ENCODE results near the gene TMEM238.

The TMEM238 gene

DNA sequence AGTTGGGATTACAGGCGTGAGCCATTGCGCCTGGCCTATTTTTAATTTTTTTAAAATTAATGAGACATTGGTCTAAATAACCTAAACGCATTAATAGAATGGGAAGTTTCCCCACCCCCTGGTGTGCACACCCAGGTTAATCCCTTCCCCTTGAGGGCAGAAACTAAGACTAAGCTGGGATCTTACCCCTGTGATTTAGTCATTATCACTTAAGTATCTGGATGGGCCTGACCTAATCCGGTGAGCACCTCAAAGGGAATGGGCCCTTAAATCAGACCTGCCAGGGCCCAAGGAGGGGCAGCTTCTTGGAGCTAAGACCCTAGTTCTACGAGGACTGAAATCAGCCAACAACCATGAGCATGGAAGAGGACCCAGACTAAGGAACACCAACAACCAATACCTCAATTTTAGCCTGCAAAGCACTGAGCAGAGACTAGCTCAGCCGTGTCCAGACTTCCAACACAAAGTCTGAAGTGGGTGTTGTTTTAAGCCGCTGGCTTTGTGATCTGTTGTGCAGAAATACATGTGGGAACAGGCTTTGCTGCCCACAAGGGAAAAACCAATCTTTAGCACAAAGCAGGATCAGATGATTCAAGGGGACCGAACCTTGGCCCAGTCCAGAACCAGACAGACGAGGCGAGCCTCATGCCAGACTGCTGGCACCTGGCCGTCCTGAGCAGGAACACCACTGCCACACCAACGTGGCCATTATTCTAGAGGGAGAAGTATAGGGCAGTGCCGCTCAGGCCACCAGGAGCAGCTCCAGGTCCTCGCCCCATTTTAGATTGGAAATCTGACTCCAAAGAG, 16.4 kb upstream of the TMEM238 start:
- no peak for DNase-seq

DNA sequence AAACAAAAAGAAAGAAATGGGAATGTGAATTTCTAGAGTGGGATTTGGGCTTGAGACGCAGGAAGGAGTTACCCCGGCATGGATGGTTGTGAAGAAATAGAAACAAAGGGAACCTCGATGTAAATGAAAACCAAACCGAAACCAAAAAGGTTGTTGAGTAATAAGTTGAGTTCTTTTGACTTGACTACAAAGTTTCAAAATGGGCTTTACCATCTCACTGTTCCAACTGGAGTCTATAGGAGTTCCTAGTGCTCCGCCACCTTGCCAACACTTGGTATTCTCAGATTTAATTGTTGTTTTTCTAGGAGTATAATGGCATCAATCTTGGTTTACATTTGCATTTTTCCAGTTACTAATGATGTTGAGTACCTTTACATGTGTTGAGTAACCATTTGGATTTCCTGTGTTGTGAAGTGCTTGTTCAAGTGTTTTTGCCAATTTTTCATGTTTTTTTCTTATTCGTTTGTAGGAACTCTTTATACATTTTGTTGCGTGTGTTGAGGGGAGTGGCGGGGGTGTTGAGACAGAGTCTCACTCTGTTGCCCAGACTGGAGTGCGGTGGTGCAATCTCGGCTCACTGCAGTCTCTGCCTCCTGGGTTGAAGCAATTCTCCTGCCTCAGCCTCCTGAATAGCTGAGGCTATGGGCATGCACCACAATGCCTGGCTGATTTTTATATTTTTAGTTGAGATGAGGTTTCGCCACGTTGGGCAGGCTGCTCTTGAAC, 14.3 kb upstream of the TMEM238 start:
- DNase-seq: no peak

DNA sequence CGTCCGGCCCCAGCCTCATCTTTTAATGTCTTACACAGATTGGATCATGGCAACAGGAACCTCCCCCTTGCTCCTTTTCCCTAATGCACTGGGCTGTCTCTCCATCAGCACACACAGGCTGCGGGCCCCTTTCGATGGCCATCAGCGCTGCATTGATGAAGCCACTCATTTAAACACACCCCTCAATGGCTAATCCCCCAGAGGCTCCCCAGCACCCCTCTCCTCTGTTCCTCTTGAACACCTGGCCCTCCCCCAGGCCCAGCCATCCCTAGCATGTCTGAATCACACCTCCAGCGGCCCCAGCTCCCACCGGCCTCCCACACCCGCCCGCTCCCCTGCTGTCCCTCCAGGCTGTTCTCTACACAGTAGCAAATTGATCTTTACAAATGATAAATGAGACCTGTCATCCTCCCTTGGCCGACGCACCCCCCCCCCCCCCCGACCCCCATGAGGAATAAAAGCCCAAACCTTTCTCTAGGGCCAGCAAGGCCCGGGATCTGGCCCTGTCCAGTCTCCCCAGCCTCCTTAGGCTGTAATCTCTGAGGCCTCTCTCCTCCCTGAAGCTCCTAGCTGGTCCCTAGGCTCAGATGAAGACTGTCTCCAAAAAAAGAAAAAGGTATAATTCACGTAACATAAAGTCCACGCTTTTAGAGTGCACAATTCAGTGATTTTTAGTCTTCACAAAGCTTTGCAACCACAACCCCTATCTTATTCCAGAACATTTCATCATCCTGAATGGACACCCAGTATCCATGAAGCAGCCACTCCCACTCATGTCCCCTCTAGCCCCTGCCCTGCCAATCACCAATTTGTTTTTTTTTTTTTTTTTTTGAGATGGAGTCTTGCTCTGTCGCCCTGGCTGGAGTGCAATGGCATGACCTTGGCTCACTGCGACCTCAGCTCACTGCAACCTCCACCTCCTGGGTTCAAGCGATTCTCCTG, 9.0 kb upstream of the TMEM238 start:
- DNase-seq: no peak

DNA sequence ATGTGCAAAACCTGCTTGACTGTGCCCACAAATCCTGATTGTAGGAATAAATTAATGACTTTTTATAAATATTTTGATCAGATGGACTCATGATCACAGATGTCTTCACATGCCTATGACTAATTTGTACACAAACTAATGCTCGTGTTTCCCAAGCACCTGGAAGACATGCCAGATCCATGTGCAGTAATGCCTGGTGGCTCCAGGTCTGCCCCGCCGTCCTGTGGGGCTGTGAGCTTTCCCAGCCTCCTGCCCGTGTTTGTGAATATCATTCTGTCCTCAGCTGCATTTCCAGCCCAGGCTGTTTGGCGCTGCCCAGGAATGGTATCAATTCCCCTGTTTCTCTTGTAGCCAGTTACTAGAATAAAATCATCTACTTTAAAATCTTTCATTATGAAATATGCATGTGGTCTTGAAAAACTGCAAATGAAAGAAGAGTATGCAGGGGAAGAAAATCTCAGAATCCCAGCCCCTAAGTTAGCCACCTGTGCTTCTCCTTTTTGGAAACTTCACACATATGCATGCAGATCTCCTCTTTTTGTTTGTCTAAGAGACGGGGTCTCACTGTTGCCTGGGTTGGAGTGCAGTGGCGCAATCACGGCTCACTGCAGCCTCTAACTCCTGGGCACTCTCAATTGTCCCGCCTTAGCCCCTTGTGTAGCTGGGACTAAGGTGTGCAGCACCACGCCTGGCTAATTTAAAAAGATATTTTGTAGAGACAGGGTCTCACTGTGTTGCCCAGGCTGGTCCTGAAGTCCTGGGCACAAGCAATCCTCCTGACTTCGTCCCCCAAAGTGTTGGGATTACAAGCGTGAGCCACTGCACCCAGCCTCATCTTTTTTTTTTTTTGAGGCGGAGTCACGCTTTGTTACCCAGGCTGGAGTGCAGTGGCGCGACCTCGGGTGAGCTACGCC, 7.9 kb upstream of the TMEM238 start:
- no peak for DNase-seq

DNA sequence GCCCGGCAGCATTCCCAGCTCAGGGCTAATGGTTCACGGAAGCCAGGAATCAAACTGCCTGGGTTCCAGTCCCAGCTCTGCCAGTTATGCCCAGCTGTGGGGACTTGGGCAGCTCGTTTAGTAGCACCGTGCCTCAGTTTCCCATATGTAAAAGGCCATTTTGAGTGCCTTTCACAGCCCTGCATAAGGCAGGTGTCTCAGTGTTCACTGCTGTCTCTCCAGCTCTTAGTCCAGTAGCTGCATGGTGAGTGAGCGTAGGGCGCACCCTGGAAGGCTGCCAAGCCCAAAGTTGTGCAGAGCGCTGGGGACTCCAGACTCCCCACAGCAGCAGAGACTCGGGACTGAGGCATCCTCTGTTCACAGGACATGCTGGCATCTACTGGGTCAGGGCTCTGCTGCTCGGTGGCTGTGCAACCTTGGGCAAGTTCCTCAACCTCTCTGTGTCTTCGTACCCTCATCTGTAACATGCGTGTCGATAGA, 7.1 kb upstream of the TMEM238 start:
- DNase-seq: no peak

DNA sequence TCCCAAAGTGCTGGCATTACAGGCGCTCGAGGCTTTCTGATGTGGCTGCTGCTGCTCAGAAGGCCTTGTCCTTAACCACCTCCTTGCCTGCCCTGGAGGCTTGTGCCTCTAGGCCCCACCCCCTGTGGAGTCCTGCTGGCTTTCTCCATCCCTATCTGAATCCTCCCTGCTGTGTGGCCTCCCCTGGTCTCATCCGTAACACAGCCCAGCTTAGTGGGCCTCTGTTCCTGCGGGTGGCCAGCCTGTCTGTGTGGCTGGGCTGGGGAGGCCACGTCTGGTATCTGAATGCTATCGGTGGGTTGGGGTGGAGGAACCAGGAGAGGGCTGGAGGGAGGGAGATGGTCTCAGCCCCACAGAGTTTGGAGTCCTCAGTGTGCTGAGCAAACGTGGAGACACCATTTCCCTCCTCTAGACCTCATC, 6.4 kb upstream of the TMEM238 start:
- DNase-seq: no peak

DNA sequence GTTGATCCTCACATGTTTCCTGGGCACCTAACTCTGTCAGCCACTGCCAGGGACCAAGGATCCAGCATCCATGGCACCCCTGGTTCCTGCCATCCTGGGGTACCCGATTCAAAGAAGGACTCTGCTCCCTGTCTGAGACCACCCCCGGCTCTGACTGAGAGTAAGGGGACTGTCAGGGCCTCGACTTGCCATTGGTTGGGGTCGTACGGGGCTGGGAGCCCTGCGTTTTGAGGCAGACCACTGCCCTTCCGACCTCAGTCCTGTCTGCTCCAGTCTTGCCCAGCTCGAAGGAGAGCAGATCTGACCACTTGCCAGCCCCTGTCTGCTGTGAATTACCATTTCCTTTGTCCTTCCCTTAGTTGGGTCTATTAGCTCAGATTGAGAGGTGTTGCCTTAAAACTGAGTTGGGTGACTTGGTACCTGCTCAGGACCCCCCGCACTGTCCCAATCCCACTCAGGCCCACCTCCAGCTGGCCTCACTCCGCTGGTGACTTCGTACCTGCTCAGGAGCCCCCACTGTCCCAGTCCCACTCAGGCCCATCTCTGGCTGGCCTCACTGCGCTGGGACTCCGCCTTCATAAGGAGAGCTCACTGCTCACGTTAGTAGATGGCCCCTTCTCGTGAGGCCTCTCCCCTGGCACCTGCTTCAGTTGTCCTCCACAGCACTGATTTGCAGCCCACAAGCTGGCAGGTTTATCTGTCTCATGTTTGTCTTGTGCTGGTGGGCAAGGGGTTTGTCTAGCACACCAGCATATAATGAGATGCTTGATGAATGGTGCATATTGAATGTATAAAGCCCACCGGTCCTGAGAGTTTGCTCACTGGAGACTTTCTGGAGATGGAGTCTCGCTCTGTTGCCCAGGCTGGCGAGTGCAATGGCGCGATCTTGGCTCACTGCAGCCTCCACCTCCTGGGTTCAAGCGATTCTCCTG, 5.6 kb upstream of the TMEM238 start:
- DNase-seq: no peak

DNA sequence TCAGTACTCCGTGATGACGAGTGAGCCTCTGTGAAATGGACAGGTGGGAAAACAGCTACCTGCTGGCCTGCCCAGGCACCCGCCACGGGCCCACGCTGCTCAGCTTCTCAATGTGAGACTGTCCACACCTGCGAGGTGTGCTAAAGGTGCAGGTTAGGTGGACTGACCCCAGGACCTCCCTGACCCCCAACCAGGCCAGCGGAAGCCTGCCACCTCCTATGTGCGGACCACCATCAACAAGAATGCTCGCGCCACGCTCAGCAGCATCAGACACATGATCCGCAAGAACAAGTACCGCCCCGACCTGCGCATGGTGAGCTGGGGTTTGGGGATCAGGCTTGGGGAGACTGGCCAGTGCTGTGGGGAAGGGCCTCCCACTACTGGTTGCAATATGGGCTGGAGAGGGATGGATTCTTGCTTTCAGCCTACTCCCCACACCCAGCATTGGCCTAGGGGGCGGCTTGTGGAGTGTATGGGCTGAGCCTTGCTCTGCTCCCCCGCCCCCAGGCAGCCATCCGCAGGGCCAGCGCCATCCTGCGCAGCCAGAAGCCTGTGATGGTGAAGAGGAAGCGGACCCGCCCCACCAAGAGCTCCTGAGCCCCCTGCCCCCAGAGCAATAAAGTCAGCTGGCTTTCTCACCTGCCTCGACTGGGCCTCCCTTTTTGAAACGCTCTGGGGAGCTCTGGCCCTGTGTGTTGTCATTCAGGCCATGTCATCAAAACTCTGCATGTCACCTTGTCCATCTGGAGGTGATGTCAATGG, 3.8 kb upstream of the TMEM238 start:
- DNase-seq: no peak

DNA sequence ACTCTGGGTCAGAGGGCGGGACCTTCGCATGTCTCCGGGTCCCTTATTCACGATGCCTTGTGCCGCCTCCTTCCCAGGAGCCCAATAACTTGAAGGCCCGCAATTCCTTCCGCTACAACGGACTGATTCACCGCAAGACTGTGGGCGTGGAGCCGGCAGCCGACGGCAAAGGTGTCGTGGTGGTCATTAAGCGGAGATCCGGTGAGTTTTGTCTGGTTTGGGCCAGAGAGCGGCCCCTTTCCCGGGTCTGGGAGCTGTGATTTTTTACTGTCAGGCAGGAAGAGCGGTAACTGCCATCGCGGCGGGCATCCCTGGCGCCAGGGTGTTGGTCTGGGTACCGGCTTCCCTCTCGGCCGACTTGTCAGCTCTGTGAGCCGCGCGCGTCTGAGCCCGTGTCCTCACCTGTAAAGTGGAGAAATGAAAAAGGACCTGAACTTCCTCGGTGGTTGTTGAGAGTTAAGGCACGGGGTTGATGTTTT, 2.4 kb upstream of the TMEM238 start:
- DNase-seq: peak; percentile 26

DNA sequence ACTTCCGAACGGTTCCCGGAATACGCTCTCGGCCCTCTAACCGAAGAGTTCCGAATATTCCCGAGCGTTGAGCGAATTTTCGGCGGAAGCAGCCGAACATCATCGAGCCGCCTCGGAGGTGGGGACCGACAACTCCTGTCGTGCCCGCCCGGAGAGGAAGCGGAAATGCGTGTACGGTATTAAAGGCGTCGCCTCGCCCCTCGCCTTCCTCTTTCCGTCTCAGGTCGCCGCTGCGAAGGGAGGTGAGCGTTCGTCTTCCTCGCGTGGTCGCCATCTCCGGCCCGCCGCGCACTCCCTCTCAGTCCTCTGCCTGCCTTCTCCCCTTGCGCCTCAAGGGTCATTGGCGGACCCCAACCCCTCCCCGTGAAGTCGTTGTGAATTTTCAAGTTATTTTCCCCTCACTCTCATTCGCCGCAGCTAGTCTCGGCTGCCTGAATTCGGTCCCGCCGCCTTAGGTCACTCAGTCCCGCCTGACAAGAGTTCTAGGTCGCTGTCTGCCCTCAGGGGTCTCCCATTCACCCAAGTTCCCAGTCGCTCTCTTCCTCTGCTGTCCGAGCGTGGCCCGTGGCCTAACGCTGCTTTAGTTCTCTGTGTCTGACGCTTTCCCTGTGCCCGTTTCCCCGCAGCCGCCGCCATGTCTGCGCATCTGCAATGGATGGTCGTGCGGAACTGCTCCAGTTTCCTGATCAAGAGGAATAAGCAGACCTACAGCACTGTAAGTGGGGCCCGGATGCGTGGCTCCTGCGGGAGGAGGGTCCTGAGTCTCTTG, 1.8 kb upstream of the TMEM238 start, which contains the start of gene RPL28:
Gene RPL28, plus strand, starts transcription at position 209 of the 769 bp plus-strand sequence. Its CDS starts 426 bp downstream, at position 635.
- DNase-seq: peak; percentile 99

DNA sequence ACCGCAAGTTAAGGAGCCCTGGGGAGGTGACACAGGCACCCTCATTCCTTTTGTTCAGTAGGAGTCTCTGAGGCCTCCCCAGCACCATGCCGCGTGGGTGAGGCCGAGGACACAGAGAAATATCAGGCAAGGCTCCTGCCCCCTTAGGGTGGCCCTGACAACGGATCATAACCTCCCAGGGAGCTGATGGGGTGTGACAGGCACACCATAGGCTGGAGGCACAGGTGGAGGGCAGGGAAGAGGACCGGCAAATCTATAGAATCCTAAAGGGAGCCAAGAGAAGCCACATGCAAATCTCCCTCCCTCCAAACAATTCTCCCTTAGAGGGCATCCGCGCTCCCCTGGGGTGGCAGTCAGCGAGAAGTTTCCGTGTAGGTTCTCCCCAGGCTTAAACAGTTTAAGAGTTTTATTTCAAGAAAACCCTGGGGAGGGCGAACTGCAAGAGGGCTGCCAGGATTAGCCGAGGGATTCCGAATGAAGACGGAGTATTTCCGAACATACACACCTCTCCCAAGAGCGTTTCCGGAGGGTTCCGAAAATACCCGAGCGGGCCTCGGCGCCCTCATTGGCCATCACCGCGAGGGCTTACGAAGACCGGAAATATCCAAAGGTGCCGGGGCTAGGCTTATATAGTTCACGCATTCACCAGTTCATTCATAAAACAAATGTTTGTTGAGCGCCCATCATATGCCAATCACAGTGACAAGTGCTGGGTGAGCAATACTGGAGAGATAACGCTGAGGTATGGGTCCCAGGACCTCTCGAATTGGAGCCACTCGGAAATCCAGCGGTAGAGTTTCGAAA, 1.0 kb upstream of the TMEM238 start:
- DNase-seq: peak; percentile 97

DNA sequence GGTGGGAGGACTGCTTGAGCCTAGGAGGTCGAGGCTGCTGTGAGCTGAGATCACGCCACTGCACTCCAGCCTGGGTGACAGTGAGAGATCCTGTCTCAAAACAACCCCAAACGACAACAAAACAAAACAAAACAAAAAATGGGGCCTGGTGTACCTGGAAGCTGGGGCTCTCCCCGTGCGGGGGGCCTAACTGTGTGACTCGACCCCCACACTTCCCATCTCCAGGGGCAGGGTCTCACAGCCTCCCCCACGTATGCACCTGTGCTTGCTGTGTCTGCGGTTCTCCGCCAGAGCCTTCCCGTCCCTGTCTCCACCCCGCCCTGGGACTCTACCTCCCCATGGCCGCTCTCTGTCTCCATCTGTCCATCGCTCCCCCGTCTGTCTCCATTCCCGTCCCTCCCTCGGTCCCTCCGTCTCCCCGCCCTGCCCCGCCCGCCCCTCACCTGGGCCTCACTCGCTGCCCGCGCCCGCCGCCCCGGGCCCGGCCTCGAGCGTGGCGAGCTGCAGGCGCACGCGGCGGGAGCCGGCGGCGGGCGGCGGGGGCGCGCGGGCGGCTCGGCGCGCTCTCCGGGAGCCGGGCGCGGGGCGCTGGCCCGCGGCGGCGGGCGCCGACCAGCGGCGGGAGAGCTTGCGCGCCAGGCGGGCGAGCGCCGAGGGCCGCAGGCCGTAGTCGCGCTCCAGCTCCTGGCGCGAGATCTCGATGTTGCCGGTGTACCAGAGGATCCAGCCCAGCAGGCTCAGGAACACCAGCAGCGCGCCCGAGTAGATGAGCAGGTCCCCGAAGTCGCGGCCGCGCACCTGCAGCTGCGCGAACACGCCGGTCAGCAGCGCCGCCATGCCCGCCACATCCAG, 587 bp downstream of the TMEM238 start:
- DNase-seq: peak; percentile 68

DNA sequence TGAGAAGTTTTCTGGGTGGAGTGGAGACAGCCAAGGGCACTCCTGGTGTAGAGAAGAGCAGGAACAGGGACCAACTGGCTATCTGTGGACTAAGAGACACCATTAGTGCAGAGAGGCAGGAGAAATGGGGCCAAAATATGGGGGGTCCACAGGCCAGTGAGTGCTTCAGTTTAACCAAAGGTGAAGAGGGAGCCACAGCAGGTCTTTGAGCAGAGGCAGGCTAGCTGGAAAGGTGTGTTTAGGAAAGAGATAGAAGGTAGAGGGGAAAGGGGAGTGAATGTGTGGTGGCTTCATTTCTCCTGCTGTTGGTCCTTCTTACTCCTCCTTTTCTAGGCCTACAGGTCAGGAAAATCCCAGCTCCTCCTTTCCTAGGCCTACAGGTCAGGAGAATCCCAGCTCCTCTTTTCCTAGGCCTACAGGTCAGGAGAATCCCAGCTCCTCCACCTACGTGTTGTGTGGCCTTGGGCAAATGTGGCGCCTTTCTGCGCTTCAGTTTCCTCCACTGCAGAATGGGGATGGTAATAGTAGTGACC, 1.5 kb downstream of the TMEM238 start:
- no peak for DNase-seq

DNA sequence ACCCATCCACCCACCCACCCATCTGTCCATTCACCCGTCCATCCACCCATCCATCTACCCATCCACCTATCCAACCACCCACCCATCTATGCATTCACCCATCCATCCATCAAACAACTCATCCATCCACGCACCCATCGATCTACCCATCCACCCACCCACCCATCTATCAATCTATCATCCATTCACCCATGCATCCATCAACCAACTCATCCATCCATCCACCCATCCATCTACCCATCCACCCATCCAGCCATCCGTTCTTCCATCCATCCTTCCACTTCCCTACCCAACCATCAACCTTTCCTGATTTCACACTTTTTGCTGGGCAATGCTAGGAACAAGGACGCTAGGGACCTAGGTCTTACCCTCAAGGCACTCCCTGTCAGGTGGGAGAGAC, 2.1 kb downstream of the TMEM238 start:
- DNase-seq: no peak

DNA sequence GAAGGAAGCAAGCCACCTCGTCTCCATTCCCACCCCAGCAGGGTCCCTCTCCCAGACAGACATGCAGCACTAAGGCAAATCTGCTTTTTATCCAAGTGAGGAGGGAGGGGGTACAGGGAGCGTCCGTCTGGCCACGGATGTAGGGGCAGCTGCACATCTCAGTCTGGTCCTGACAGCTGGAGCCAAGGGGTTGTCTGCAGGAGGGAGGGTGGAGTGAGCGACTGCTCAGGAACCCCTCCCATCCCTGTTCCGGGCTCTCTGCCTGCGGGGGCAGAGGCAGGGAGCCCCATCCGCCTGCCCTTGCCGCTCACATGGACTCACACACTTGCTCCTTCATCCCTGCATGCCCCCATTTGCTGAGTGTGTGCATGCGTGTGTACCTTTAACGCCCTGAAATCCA, 4.9 kb downstream of the TMEM238 start:
- peak; percentile 33 for DNase-seq

DNA sequence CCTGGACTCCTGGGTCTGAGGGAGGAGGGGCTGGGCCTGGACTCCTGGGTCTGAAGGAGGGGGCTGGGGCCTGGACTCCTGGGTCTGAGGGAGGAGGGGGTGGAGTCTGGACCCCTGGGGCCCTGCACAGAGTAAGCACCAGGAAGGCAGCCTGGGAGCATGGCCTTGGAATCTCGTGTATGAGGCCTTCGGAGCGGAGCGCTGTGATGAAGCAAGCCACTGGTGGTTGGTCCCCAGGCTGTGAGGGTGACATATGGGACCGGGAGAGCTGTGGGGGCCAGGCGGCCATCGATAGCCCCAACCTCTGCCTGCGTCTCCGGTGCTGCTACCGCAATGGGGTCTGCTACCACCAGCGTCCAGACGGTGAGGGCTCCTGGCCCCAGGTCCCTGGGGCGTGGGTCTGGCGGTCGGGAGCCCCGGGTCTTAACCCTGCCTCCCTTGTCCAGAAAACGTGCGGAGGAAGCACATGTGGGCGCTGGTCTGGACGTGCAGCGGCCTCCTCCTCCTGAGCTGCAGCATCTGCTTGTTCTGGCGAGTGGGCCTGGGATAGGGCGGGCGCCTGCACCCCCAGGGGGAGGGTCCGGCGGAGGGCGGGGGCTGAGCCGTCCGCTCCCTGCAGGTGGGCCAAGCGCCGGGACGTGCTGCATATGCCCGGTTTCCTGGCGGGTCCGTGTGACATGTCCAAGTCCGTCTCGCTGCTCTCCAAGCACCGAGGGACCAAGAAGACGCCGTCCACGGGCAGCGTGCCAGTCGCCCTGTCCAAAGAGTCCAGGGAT, 6.5 kb downstream of the TMEM238 start:
- DNase-seq: peak; percentile 63

Data from retina (tissue), 1 donor.